Transverse colon (tissue), 4 donors: Measurements from ENCODE around the gene ZMIZ1. TPM values are rescaled to one million over a fixed set of nuclear protein-coding genes. Genes with fewer than 3 reads are reported as not detected.

Source experiments
- DNase-seq: peaks from one replicate; pipeline ENCODE4 v3.0.0-alpha.2; 2019
- H3K27ac ChIP-seq, 4 donors: fragments of 200-600 bp; sonication (generic); 2 replicates each; pipeline ENCODE4 v1.5.1; 2016 to 2018; ENCODE audit warnings: inconsistent platforms in 4 of 4
- H3K27me3 ChIP-seq: fragments of 200-600 bp; sonication (generic); 2 replicates; pipeline ENCODE4 v1.5.1; 2017; ENCODE audit warnings: inconsistent platforms
- H3K36me3 ChIP-seq, 4 donors: fragments of 200-600 bp; sonication (generic); 2 replicates each; pipeline ENCODE4 v1.5.1; 2017 to 2019; ENCODE audit warnings: inconsistent platforms in 4 of 4
- H3K4me1 ChIP-seq, 4 donors: fragments of 200-600 bp; sonication (generic); 2 replicates each; pipeline ENCODE4 v1.5.1; 2017 to 2020; ENCODE audit warnings: inconsistent platforms in 4 of 4
- H3K4me3 ChIP-seq, 4 donors: fragments of 200-600 bp; sonication (generic); 1 replicate in 1 of 4; 2 replicates in 3 of 4; pipeline versions ENCODE4 v1.5.1 to v1.6.1; 2017 to 2019; ENCODE audit warnings: inconsistent platforms in 4 of 4
- H3K9me3 ChIP-seq, 2 donors: fragments of 200-600 bp; sonication (generic); 2 replicates each; pipeline ENCODE4 v1.5.1; 2017 to 2019; ENCODE audit warnings: inconsistent platforms in 2 of 2
- CTCF ChIP-seq, 5 experiments: fragments of 200-600 bp in 3 of 5; fragments of 450-650 bp in 2 of 5; sonication (generic) in 3 of 5; IDR thresholded peaks; 1 replicate in 2 of 5; 2 replicates in 3 of 5; pipeline ENCODE4 v1.5.1; 2016 to 2017; ENCODE audit warnings: antibody characterized with exemption in 5 of 5, inconsistent platforms in 3 of 5, mild to moderate bottlenecking in 2 of 5, moderate library complexity in 1 of 5
- EP300 ChIP-seq: sonication (generic); formaldehyde crosslinking; IDR thresholded peaks from one replicate; pipeline ENCODE4 v1.6.1; 2017; ENCODE audit warnings: antibody characterized with exemption, low read depth
- POLR2A ChIP-seq: fragments of 450-650 bp; IDR thresholded peaks from one replicate; pipeline ENCODE4 v1.6.1; 2016; ENCODE audit warnings: antibody characterized with exemption, mild to moderate bottlenecking, moderate library complexity
- POLR2AphosphoS5 ChIP-seq, 3 donors: sonication (generic); formaldehyde crosslinking; IDR thresholded peaks; one replicate each; pipeline ENCODE4 v1.6.1; 2016; ENCODE audit warnings: antibody characterized with exemption in 3 of 3
- WGBS, 2 donors: methylation state at CpG; one replicate each; pipeline ENCODE4 v1.1.5; 2018; ENCODE audit warnings: low coverage in 1 of 2; 5-methylcytosine and 5-hydroxymethylcytosine counted together
- in situ Hi-C, 4 donors: fragments of 200-750 bp; cut with MboI; loops; one replicate each; pipeline versions ENCODE4 v1.15.0 to v1.15.1; 2017; ENCODE audit warnings: low sequenced_read_pairs in 3 of 4, low pct_ligation_motif_present in 1 of 4, low pct_unique_long_range_greater_than_20kb in 1 of 4
- intact Hi-C: fragments of 100-400 bp; cut with DNase I; formaldehyde crosslinking; loops from one replicate; pipeline ENCODE4 v1.15.1; 2023; ENCODE audit warnings: low total_unique reads
- total RNA-seq, 4 donors: library from RNA; depleted of rRNA; stranded (reverse); fragments of >200 nt; gene quantifications; one replicate each; pipeline ENCODE4 v1.1.0, GENCODE V29; 2016

ZMIZ1 gene
- total RNA-seq, 4 donors from 2014 or later: 32.0 to 108 (median 63.0) TPM

GRCh38 chr10:79118286-79119202 is 49.8 kb downstream of the ZMIZ1 start:
- no peak overlapping the region for H3K27ac ChIP-seq

GRCh38 chr10:79119306-79119705 is 50.5 kb downstream of the ZMIZ1 start:
- no peaks in the 10 kb centered on the region for H3K9me3 ChIP-seq
- intact Hi-C loops: no loop called here

More at GRCh38 chr10:79118286-79119202, 49.8 kb downstream of the ZMIZ1 start:
- in situ Hi-C loops: no loop called here
- H3K4me1 ChIP-seq: peaks cover 16 to 48% (median 27%) of the 10 kb centered on the region in 4 donors
- 82 to 83% methylated on average over 1 to 25 of the region's 25 CpGs for WGBS, 2 donors
- no peaks in the 10 kb centered on the region for H3K27me3 ChIP-seq
- H3K36me3 ChIP-seq: peaks cover 0 to 9% (median 0%) of the 10 kb centered on the region in 4 donors
- no peak overlapping the region for H3K4me3 ChIP-seq
- TF ChIP-seq EP300 (no peak), POLR2A (no peak), POLR2AphosphoS5 (IDR thresholded peaks at IDR 0.05) (no peak), CTCF (IDR thresholded peaks at IDR 0.05) (no peak)
- no peaks in the 10 kb centered on the region for H3K9me3 ChIP-seq
- DNase-seq: no peak
- intact Hi-C loops: no loop called here

GRCh38 chr10:79123547-79123963 is 54.8 kb downstream of the ZMIZ1 start:
- Histone ChIP-seq H3K27me3 (no peaks in the 10 kb centered on the region), H3K36me3 (peaks cover 0 to 9% (median 0%) of the 10 kb centered on the region in 4 donors), H3K27ac (no peak overlapping the region), H3K4me1 (peaks cover 0 to 29% (median 8%) of the 10 kb centered on the region in 4 donors), H3K9me3 (no peaks in the 10 kb centered on the region), H3K4me3 (no peak overlapping the region)
- intact Hi-C loops (no loop called here), in situ Hi-C loops (no loop called here)
- 79 to 100% methylated on average over 1 to 6 of the region's 8 CpGs for WGBS, 2 donors
- no peak for TF ChIP-seq POLR2A
- TF ChIP-seq EP300: no peak
- TF ChIP-seq POLR2AphosphoS5 (IDR thresholded peaks at IDR 0.05): no peak
- TF ChIP-seq CTCF (IDR thresholded peaks at IDR 0.05): no peak
- no peak for DNase-seq

More at GRCh38 chr10:79119306-79119705, 50.5 kb downstream of the ZMIZ1 start:
- no peak overlapping the region for H3K27ac ChIP-seq
- peaks cover 0 to 9% (median 0%) of the 10 kb centered on the region in 4 donors for H3K36me3 ChIP-seq
- WGBS, 2 donors: 77% methylated on average over 5 of the region's 5 CpGs; no CpG with 5 or more reads in 1 of the 2 donors
- in situ Hi-C loops: no loop called here
- DNase-seq: no peak
- TF ChIP-seq CTCF (IDR thresholded peaks at IDR 0.05) (no peak), EP300 (no peak), POLR2AphosphoS5 (IDR thresholded peaks at IDR 0.05) (no peak), POLR2A (no peak)
- H3K4me3 ChIP-seq: no peak overlapping the region
- peaks cover 10 to 42% (median 21%) of the 10 kb centered on the region in 4 donors for H3K4me1 ChIP-seq
- H3K27me3 ChIP-seq: no peaks in the 10 kb centered on the region

GRCh38 chr10:79124066-79124465 is 55.3 kb downstream of the ZMIZ1 start:
- peaks cover 0 to 34% (median 11%) of the 10 kb centered on the region in 4 donors for H3K4me1 ChIP-seq
- no peaks in the 10 kb centered on the region for H3K27me3 ChIP-seq
- peaks cover 0 to 9% (median 0%) of the 10 kb centered on the region in 4 donors for H3K36me3 ChIP-seq
- no peaks in the 10 kb centered on the region for H3K9me3 ChIP-seq
- TF ChIP-seq EP300 (no peak), POLR2AphosphoS5 (IDR thresholded peaks at IDR 0.05) (no peak), CTCF (IDR thresholded peaks at IDR 0.05) (no peak), POLR2A (no peak)
- no peak overlapping the region for H3K4me3 ChIP-seq
- DNase-seq: no peak
- in situ Hi-C loops: no loop called here
- no peak overlapping the region for H3K27ac ChIP-seq
- intact Hi-C loops: no loop called here
